HepG2 (cell line): ENCODE data around the gene KLHL11. TPM values are rescaled to one million over a fixed set of nuclear protein-coding genes. Genes with fewer than 3 reads are reported as not detected.

ENCODE experiments used
- BATF2 ChIP-seq: sonication (generic); formaldehyde crosslinking; IDR thresholded peaks from 2 replicates; pipeline ENCODE4 v1.8.0; 2022; ENCODE audit warnings: mild to moderate bottlenecking, missing genetic modification reagents, moderate library complexity
- BCL6 ChIP-seq: IDR thresholded peaks from 2 replicates; pipeline ENCODE4 v1.6.1; 2016; ENCODE audit warnings: missing genetic modification reagents, missing compliant biosample characterization
- CREBL2 ChIP-seq: sonication (generic); formaldehyde crosslinking; IDR thresholded peaks from 2 replicates; pipeline ENCODE4 v1.8.1; 2023; ENCODE audit warnings: missing genetic modification reagents, mild to moderate bottlenecking, borderline replicate concordance
- ELF3 ChIP-seq: IDR thresholded peaks from 2 replicates; pipeline ENCODE4 v1.6.1; 2016; ENCODE audit warnings: missing genetic modification reagents, missing compliant biosample characterization
- FOXO1 ChIP-seq: sonication (generic); formaldehyde crosslinking; IDR thresholded peaks from 2 replicates; pipeline ENCODE4 v1.4.0; 2020; ENCODE audit warnings: missing genetic modification reagents
- HMGXB3 ChIP-seq: sonication (generic); formaldehyde crosslinking; IDR thresholded peaks from 2 replicates; pipeline ENCODE4 v1.4.0; 2020; ENCODE audit warnings: missing genetic modification reagents, borderline replicate concordance
- KDM5B ChIP-seq: sonication (generic); formaldehyde crosslinking; IDR thresholded peaks from 2 replicates; pipeline ENCODE4 v1.4.0; 2020; ENCODE audit warnings: missing genetic modification reagents, mild to moderate bottlenecking, borderline replicate concordance
- KMT2B ChIP-seq: IDR thresholded peaks from 2 replicates; pipeline ENCODE4 v1.6.1; 2016; ENCODE audit warnings: missing genetic modification reagents, missing compliant biosample characterization
- MBNL3 ChIP-seq: fragments of 250-450 bp; sonication (Bioruptor Pico); conservative IDR thresholded peaks from 2 replicates; pipeline ENCODE4 v1.8.0; 2022; ENCODE audit warnings: mild to moderate bottlenecking, inconsistent platforms
- NRL ChIP-seq: sonication (generic); formaldehyde crosslinking; IDR thresholded peaks from 2 replicates; pipeline ENCODE4 v1.5.0; 2020; ENCODE audit warnings: missing genetic modification reagents, mild to moderate bottlenecking, moderate library complexity, borderline replicate concordance
- PHF8 ChIP-seq: sonication (generic); formaldehyde crosslinking; IDR thresholded peaks from 2 replicates; pipeline ENCODE4 v1.5.0; 2020; ENCODE audit warnings: missing genetic modification reagents
- SALL1 ChIP-seq: sonication (generic); formaldehyde crosslinking; IDR thresholded peaks from 2 replicates; pipeline ENCODE4 v1.8.0; 2022; ENCODE audit warnings: mild to moderate bottlenecking, missing genetic modification reagents
- ZBTB10 ChIP-seq: sonication (generic); formaldehyde crosslinking; IDR thresholded peaks from 2 replicates; pipeline ENCODE4 v1.4.0; 2020; ENCODE audit warnings: missing genetic modification reagents, borderline replicate concordance
- ZKSCAN8 ChIP-seq: IDR thresholded peaks from 2 replicates; pipeline ENCODE4 v1.6.1; 2016; ENCODE audit warnings: borderline replicate concordance, missing genetic modification reagents, missing compliant biosample characterization
- ZNF574 ChIP-seq: sonication (generic); formaldehyde crosslinking; IDR thresholded peaks from 2 replicates; pipeline ENCODE4 v1.4.0; 2020; ENCODE audit warnings: missing genetic modification reagents
- ZNF616 ChIP-seq: sonication (generic); formaldehyde crosslinking; IDR thresholded peaks from 2 replicates; pipeline ENCODE4 v1.5.0; 2020; ENCODE audit warnings: low read depth, mild to moderate bottlenecking, missing genetic modification reagents
- ZNF670 ChIP-seq: sonication (generic); formaldehyde crosslinking; IDR thresholded peaks from 2 replicates; pipeline ENCODE4 v1.8.0; 2022; ENCODE audit warnings: mild to moderate bottlenecking, missing genetic modification reagents, borderline replicate concordance
- polyA plus RNA-seq, 8 experiments: library from polyadenylated mRNA; depleted of rRNA in 3 of 8; stranded (reverse) in 7 of 8; unstranded in 1 of 8; fragments of >200 nt; fragmentation: Illumina TruSeq in 4 of 8; extraction: Trizol in 4 of 8; gene quantifications; 2 replicates each; pipeline versions ENCODE4 v1.2.1 to v1.2.3, GENCODE V29; 2011 to 2016; ENCODE audit warnings: low read depth in 4 of 8, missing spikeins in 1 of 8, mixed read lengths in 1 of 8; ENCODE audit not compliant: insufficient read depth in 1 of 8
- total RNA-seq, 5 experiments: library from RNA; depleted of rRNA; stranded (reverse); fragments of >200 nt; fragmentation: Illumina TruSeq; extraction: Trizol; gene quantifications; 2 replicates each; pipeline ENCODE4 v1.2.3, GENCODE V29; 2016; ENCODE audit warnings: low read depth in 1 of 5

Gene KLHL11
- total and polyA plus RNA-seq, 2 of the 13 experiments (the other 11 are each of a cell fraction or from before 2014, with no cell fraction given), result 7.7 to 27.5 TPM

- TF ChIP-seq ZBTB10 (CRISPR knock-in tag), result 0 out of 2 replicates have a peak, but pooled peaks have one; percentile 31
- peak; percentile 7; the same call in 1 of the 2 replicates for TF ChIP-seq ZNF670 (CRISPR knock-in tag)
- peak; percentile 93 for TF ChIP-seq PHF8 (CRISPR knock-in tag)
- no peak for TF ChIP-seq MBNL3 (CRISPR knock-in tag)
- no peak for TF ChIP-seq ZKSCAN8 (CRISPR knock-in tag)
- TF ChIP-seq NRL (CRISPR knock-in tag), result peak; percentile 36; the same call in 1 of the 2 replicates
- 0 out of 2 replicates have a peak, but pooled peaks have one; percentile 36 for TF ChIP-seq CREBL2 (CRISPR knock-in tag)
- 0 out of 2 replicates have a peak, but pooled peaks have one; percentile 8 for TF ChIP-seq ELF3
- 0 out of 2 replicates have a peak, but pooled peaks have one; percentile 12 for TF ChIP-seq FOXO1 (CRISPR knock-in tag)
- no peak for TF ChIP-seq HMGXB3
- peak; percentile 36; the same call in 1 of the 2 replicates for TF ChIP-seq SALL1
- TF ChIP-seq ZNF574 (CRISPR knock-in tag), result peak; percentile 37
- peak; percentile 84 for TF ChIP-seq KDM5B (CRISPR knock-in tag)
- TF ChIP-seq BCL6 (CRISPR knock-in tag), result no peak
- TF ChIP-seq BATF2 (CRISPR knock-in tag), result 0 out of 2 replicates have a peak, but pooled peaks have one; percentile 21
- peak; percentile 65; the same call in 1 of the 2 replicates for TF ChIP-seq ZNF616 (CRISPR knock-in tag)
- TF ChIP-seq KMT2B (CRISPR knock-in tag), result no peak; the same call in 1 of the 2 replicates
Observed at GRCh38 chr17:41835800-41836549, 29.2 kb downstream of the KLHL11 start, which contains the start of gene NT5C3B (continued).
